NCI-H345 treated with DMSO at 0.1 percent for 48 hours (cell line): ENCODE data around the gene AQP6.
"Not testable (repeated sequence)": the region's sequence is repeated elsewhere in the genome, so short reads cannot be mapped to it uniquely, and the experiment has no call there.

ENCODE experiments used
- DNase-seq: peaks from one replicate; lab custom pipeline; 2025; ENCODE audit not compliant: unreplicated experiment; lab: John Stamatoyannopoulos, UW

Gene AQP6

GRCh38 chr12:49969027-49969426, 3.7 kb upstream of the AQP6 start:
- no peak for DNase-seq

- DNase-seq, result no peak
These were observed 2.9 kb upstream of the AQP6 start for GRCh38 chr12:49969651-49970429.

- no peak for DNase-seq
These were observed 2.1 kb upstream of the AQP6 start for GRCh38 chr12:49970658-49971057.

GRCh38 chr12:49971141-49971540, 1.6 kb upstream of the AQP6 start:
- no peak for DNase-seq

GRCh38 chr12:49972129-49972528, 618 bp upstream of the AQP6 start:
- DNase-seq, result no peak

GRCh38 chr12:49973361-49973830, 649 bp downstream of the AQP6 start:
- no peak for DNase-seq

GRCh38 chr12:49974231-49974675, 1.5 kb downstream of the AQP6 start:
- DNase-seq, result no peak

- no peak for DNase-seq
These were observed 2.0 kb downstream of the AQP6 start for GRCh38 chr12:49974677-49975317.

- no peak for DNase-seq
These were observed 2.6 kb downstream of the AQP6 start for GRCh38 chr12:49975318-49975761.

GRCh38 chr12:49976557-49976956, 3.8 kb downstream of the AQP6 start:
- no peak for DNase-seq

- DNase-seq, result no peak
These were observed 5.4 kb downstream of the AQP6 start for GRCh38 chr12:49978125-49978524.

GRCh38 chr12:49979016-49979586, 6.4 kb downstream of the AQP6 start:
- DNase-seq, result no peak

- no peak for DNase-seq
These were observed 7.0 kb downstream of the AQP6 start for GRCh38 chr12:49979791-49980190.

GRCh38 chr12:49980501-49981349, 8.0 kb downstream of the AQP6 start:
- DNase-seq, result no peak

GRCh38 chr12:49982246-49983087, 9.7 kb downstream of the AQP6 start:
- no peak for DNase-seq

- DNase-seq, result no peak
These were observed 11.1 kb downstream of the AQP6 start for GRCh38 chr12:49983892-49984291.

GRCh38 chr12:49984476-49985359, 12.0 kb downstream of the AQP6 start:
- no peak for DNase-seq

GRCh38 chr12:49985981-49986380, 13.2 kb downstream of the AQP6 start:
- no peak for DNase-seq

GRCh38 chr12:49986476-49986875, 13.7 kb downstream of the AQP6 start:
- not testable (repeated sequence) for DNase-seq
